Suprapubic skin (tissue), 4 donors: Measurements from ENCODE around the gene RFX3. TPM values are rescaled to one million over a fixed set of nuclear protein-coding genes. Genes with fewer than 3 reads are reported as not detected.

ENCODE experiments used
- DNase-seq, 2 donors: peaks; one replicate each; pipeline ENCODE4 v3.0.0-alpha.2; 2019; ENCODE audit warnings: low spot score in 2 of 2
- H3K27ac ChIP-seq: fragments of 200-600 bp; sonication (generic); one replicate; pipeline ENCODE4 v1.5.1; 2019
- H3K27me3 ChIP-seq: fragments of 200-600 bp; sonication (generic); one replicate; pipeline ENCODE4 v1.5.1; 2019
- H3K36me3 ChIP-seq: fragments of 200-600 bp; sonication (generic); one replicate; pipeline ENCODE4 v1.5.1; 2019
- H3K4me1 ChIP-seq: fragments of 200-600 bp; sonication (generic); one replicate; pipeline ENCODE4 v1.5.1; 2019
- H3K4me3 ChIP-seq: fragments of 200-600 bp; sonication (generic); one replicate; pipeline ENCODE4 v1.5.1; 2019; ENCODE audit warnings: mild to moderate bottlenecking
- H3K9me3 ChIP-seq: fragments of 200-600 bp; sonication (generic); one replicate; pipeline ENCODE4 v1.5.1; 2019
- CTCF ChIP-seq, 2 donors: fragments of 200-600 bp in 1 of 2; fragments of 450-650 bp in 1 of 2; sonication (generic) in 1 of 2; IDR thresholded peaks; one replicate each; pipeline ENCODE4 v1.5.1; 2016 to 2019; ENCODE audit warnings: antibody characterized with exemption in 2 of 2, mild to moderate bottlenecking in 1 of 2, moderate library complexity in 1 of 2
- EP300 ChIP-seq: sonication (generic); formaldehyde crosslinking; IDR thresholded peaks from one replicate; pipeline ENCODE4 v1.6.1; 2017; ENCODE audit warnings: antibody characterized with exemption
- POLR2A ChIP-seq, 2 donors: fragments of 450-650 bp; IDR thresholded peaks; one replicate each; pipeline ENCODE4 v1.6.1; 2017; ENCODE audit warnings: antibody characterized with exemption in 2 of 2, mild to moderate bottlenecking in 2 of 2, moderate library complexity in 2 of 2
- POLR2AphosphoS5 ChIP-seq, 3 donors: sonication (generic); formaldehyde crosslinking; IDR thresholded peaks; one replicate each; pipeline ENCODE4 v1.6.1; 2017; ENCODE audit warnings: antibody characterized with exemption in 3 of 3
- WGBS: methylation state at CpG from one replicate; pipeline ENCODE4 v1.1.5; 2018; 5-methylcytosine and 5-hydroxymethylcytosine counted together
- total RNA-seq, 4 donors: library from RNA; depleted of rRNA; stranded (reverse); fragments of >200 nt; gene quantifications; one replicate each; pipeline ENCODE4 v1.1.0, GENCODE V29; 2016

The RFX3 gene
- total RNA-seq, 4 donors from 2014 or later = 7.7 to 23.5 (median 9.4) TPM

- Histone ChIP-seq H3K4me1 (no peaks in the 10 kb centered on the region), H3K4me3 (no peak overlapping the region), H3K27ac (no peak overlapping the region), H3K27me3 (no peaks in the 10 kb centered on the region), H3K9me3 (no peaks in the 10 kb centered on the region), H3K36me3 (no peaks in the 10 kb centered on the region)
- no peak for DNase-seq
- 95% methylated on average over 1 of the region's 1 CpG for WGBS
- TF ChIP-seq CTCF (IDR thresholded peaks at IDR 0.05) = no peak
- TF ChIP-seq POLR2A (IDR thresholded peaks at IDR 0.05) = no peak
- TF ChIP-seq EP300 = no peak
- no peak for TF ChIP-seq POLR2AphosphoS5 (IDR thresholded peaks at IDR 0.05)
Measured at GRCh38 chr9:3285365-3286161, 240.2 kb downstream of the RFX3 start.

GRCh38 chr9:3282365-3282764, 243.4 kb downstream of the RFX3 start:
- TF ChIP-seq CTCF (IDR thresholded peaks at IDR 0.05) = no peak
- no peak for TF ChIP-seq POLR2AphosphoS5 (IDR thresholded peaks at IDR 0.05)
- TF ChIP-seq POLR2A (IDR thresholded peaks at IDR 0.05) = no peak
- TF ChIP-seq EP300 = no peak
- DNase-seq = no peak

GRCh38 chr9:3281399-3281798, 244.4 kb downstream of the RFX3 start:
- TF ChIP-seq POLR2AphosphoS5 (IDR thresholded peaks at IDR 0.05) = no peak
- TF ChIP-seq POLR2A (IDR thresholded peaks at IDR 0.05) = no peak
- TF ChIP-seq EP300 = no peak
- TF ChIP-seq CTCF (IDR thresholded peaks at IDR 0.05) = no peak
- H3K27ac ChIP-seq = no peak overlapping the region
- no peaks in the 10 kb centered on the region for H3K9me3 ChIP-seq
- H3K27me3 ChIP-seq = no peaks in the 10 kb centered on the region
- no peak overlapping the region for H3K4me3 ChIP-seq
- no peaks in the 10 kb centered on the region for H3K4me1 ChIP-seq
- DNase-seq = no peak
- H3K36me3 ChIP-seq = no peaks in the 10 kb centered on the region

More at GRCh38 chr9:3282365-3282764, 243.4 kb downstream of the RFX3 start:
- Histone ChIP-seq H3K4me3 (no peak overlapping the region), H3K36me3 (no peaks in the 10 kb centered on the region), H3K27me3 (no peaks in the 10 kb centered on the region), H3K27ac (no peak overlapping the region), H3K4me1 (no peaks in the 10 kb centered on the region), H3K9me3 (no peaks in the 10 kb centered on the region)
- 96% methylated on average over 3 of the region's 3 CpGs for WGBS

- WGBS = 97% methylated on average over 2 of the region's 2 CpGs
- DNase-seq = no peak
Measured at GRCh38 chr9:3277200-3277599, 248.6 kb downstream of the RFX3 start.

GRCh38 chr9:3271581-3271980, 254.2 kb downstream of the RFX3 start:
- H3K36me3 ChIP-seq = peaks cover 10% of the 10 kb centered on the region
- H3K4me1 ChIP-seq = no peaks in the 10 kb centered on the region
- no peak for DNase-seq
- H3K4me3 ChIP-seq = no peak overlapping the region
- H3K27me3 ChIP-seq = no peaks in the 10 kb centered on the region
- TF ChIP-seq POLR2AphosphoS5 (IDR thresholded peaks at IDR 0.05) (no peak), CTCF (IDR thresholded peaks at IDR 0.05) (no peak), POLR2A (IDR thresholded peaks at IDR 0.05) (no peak), EP300 (no peak)
- no peak overlapping the region for H3K27ac ChIP-seq
- no peaks in the 10 kb centered on the region for H3K9me3 ChIP-seq
- WGBS = 94% methylated on average over 2 of the region's 2 CpGs

More at GRCh38 chr9:3277200-3277599, 248.6 kb downstream of the RFX3 start:
- H3K36me3 ChIP-seq = no peaks in the 10 kb centered on the region
- H3K4me3 ChIP-seq = no peak overlapping the region
- no peaks in the 10 kb centered on the region for H3K4me1 ChIP-seq
- TF ChIP-seq POLR2AphosphoS5 (IDR thresholded peaks at IDR 0.05) = no peak
- H3K27ac ChIP-seq = no peak overlapping the region
- H3K9me3 ChIP-seq = no peaks in the 10 kb centered on the region
- H3K27me3 ChIP-seq = no peaks in the 10 kb centered on the region
